NCI-H2029 treated with DMSO at 0.1 percent for 48 hours (cell line): Measurements from ENCODE around the gene TTBK2.

Experiments
- DNase-seq: peaks from one replicate; lab custom pipeline; 2025; lab: John Stamatoyannopoulos, UW

TTBK2 gene

GRCh38 chr15:42760759-42761158 lies 159.8 kb downstream of the TTBK2 start:
- DNase-seq, result no peak

GRCh38 chr15:42759093-42759492 lies 161.5 kb downstream of the TTBK2 start:
- DNase-seq, result no peak

- DNase-seq, result no peak
Measured at GRCh38 chr15:42750306-42750705, 170.3 kb downstream of the TTBK2 start.

GRCh38 chr15:42749266-42749665 lies 171.3 kb downstream of the TTBK2 start:
- DNase-seq, result no peak

- no peak for DNase-seq
Measured at GRCh38 chr15:42744195-42744594, 176.4 kb downstream of the TTBK2 start.

DNA sequence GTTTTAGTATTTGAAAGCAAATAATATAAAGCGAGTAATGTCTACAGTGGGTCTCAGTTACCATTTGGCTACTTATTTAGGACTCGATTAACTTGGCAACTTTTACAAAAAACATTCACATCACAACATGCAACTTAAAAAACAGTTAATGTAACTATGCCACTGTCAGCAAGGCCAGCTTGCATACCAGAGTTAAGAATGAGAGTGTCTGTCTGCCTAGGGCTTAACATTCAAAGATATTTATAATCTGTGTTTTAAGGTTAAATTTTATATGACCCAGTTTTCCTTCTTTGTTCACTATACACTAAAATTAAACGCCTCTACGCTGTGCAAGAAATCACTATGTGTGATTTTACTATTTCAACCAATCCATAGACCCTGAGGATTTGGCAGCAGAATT lies 178.4 kb downstream of the TTBK2 start:
- DNase-seq, result no peak

GRCh38 chr15:42741710-42742109 lies 178.9 kb downstream of the TTBK2 start:
- DNase-seq, result no peak

DNA sequence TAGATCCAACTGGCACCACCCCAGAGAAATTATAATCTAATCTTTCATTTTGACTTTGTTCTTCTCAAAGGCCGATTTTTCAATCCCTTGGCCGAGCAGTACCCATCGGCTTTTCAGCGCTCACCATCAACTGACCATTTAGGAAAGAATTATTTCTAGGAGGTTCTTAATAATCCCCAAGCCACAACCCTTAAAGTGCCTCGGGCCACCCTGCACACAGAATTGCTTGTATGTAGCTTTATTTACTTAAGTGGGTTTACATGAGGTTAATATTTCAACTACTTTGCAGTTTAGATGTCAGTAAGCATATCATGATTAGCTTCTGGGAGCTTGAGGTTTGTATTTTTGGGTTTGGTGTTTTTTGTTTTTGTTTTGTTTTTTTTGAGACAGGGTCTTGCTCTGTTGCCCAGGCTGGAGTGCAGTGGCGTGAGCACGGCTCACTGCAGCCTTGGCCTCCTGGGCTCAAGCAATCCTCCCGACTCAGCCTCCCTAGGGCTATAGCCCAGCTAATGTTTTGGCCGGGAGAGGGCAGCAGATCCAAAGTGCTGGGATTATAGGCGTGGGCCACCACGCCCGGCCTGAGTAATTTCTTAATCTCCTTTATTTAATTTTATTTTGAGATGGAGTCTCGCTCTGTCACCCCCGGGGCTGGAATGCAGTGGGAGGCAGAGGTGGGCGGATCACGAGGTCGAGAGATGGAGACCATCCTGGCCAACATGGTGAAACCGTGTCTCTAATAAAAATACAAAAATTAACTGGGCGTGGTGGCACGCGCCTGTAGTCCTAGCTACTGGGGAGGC lies 182.8 kb downstream of the TTBK2 start:
- DNase-seq, result no peak

GRCh38 chr15:42736793-42737528 lies 183.6 kb downstream of the TTBK2 start, which contains the start of gene CDAN1:
TSS of gene CDAN1 (minus strand) at chr15:42737128. CDS start at chr15:42737102, 26 bp downstream.
- peak; percentile 19 for DNase-seq

DNA sequence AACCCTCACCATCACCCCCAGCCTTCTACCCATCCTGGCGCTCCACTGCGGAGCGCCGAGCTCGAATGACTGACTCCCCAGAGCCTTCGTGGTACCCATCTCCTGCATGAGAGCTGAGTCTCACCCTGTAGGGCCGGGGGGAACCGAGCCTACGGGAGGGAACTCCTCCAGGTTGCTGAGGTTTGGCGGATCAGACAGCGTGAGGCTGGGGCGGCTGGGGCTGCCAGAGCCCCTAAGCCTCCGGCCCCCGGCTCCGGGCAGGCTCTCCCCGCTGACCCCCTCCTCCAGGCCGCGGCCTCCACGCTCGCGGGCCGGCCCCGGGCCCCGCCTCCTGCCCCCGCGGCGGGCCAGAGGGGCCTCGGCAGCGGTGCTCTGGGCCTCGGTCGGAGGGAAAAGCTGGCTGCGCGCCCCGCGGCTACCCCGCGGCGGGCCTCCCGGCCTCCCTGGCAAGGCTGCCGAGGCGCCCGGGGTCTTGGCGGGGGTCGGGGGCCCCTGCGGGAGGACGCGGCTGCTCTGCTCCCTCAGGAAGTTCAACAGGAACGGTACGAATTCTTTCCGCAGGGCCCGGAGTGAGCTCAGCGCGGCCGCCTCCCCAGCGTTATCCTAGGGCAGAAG lies 184.3 kb downstream of the TTBK2 start:
- no peak for DNase-seq

DNA sequence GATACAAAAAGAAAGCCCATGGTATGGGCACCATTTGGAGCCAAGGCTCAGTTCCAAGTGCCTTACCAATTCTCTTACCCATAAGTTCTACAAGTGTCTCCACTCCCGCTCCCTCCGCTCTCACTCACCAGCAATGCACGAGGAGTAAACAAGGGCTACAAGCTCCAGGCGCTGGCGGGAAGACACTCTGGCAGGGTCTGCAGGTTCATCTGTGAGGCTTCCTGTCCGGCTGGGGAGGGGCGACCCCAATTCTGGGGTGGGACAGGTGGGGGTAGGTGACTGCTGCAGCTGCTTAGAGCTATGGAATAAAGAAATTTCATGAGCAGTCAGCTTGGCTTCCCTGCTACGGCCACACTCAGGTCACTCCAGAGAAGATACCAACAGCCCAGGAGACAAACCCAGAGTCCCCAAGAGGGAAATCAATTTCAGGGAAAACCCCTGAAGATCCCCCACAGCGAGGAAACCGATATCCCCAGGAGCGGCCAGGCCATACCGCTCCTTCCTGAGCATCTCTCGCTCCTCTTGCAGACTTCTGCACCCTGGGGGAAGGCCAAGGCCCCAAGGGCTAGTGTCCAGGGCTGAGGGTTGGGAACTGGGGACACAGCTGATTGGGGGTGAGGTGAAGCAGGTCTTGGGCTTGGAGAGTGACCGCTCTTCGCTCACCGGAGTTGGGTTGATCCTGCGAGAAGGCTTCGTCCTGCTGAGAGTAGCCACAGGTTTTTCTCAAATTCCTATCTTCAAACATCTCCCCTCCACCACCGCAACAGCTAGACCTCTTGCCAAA lies 185.0 kb downstream of the TTBK2 start:
- no peak for DNase-seq

GRCh38 chr15:42734076-42734672 lies 186.4 kb downstream of the TTBK2 start:
- DNase-seq, result no peak

GRCh38 chr15:42733027-42733426 lies 187.6 kb downstream of the TTBK2 start:
- no peak for DNase-seq

GRCh38 chr15:42732095-42732827 lies 188.3 kb downstream of the TTBK2 start:
- no peak for DNase-seq

- no peak for DNase-seq
Measured at GRCh38 chr15:42731461-42731860, 189.1 kb downstream of the TTBK2 start.

DNA sequence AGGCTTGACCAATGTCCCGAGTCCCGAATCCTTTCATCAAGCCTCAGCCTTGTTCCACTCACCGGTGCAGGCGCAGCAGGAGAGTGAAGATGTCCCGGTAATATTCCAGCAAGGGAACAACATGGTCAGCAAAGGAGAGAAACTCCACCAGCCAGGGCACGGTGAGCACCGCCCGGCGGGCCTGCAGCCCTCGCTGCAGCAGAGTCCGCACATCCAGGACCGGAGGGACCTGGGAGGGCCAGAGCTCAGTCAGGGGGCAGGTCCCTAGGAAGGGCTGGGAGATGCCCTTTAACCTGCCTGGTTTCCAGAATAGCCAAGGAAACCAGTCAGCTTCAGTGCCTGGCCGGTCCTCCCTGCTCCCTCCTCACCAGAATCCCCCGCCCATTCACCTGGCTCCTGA lies 190.0 kb downstream of the TTBK2 start:
- DNase-seq, result no peak

GRCh38 chr15:42730135-42730534 lies 190.4 kb downstream of the TTBK2 start:
- DNase-seq, result no peak

DNA sequence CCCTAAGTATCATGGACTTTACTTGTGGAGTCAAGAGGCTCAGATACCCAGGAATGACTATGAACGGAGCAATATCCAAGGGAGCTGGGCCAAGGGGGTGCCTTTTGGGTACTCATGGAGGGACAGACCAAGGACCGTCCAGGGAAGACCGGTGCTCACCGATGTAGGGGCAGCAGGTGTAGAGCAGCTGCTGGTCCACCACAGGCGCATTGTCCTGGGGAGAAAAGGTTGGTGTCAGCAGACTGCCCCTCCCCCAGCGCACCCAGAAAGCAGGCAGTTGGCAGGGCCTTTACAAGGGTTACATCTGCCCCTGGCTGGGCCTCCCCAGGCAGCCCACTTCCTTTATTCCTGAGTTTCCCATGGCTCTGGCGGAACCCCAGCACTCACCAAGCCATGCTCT lies 191.2 kb downstream of the TTBK2 start:
- DNase-seq, result no peak

DNA sequence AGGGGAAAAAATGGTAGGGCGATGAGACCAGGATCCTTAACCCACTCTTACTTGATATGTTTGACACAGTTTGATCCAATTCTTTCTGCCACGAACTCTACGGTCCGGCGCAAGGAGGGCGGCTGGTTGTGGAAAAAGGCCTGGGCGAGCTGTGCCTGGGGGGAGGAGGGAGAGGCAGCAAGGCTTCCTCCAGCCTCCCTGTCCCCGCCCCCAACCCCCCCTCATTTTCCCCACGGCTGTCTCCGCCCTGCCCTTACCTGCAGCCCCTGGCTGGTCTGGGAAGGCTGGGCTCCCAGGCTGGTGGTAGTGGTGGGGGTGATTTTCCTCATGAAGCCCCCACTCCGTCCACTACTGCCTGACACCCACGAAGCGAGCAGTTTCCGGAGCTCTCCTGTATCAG lies 191.6 kb downstream of the TTBK2 start:
- no peak for DNase-seq

GRCh38 chr15:42728560-42728959 lies 192.0 kb downstream of the TTBK2 start:
- DNase-seq, result no peak
